ENCODE measurements around the gene DDIT3. TPM values are rescaled to one million over a fixed set of nuclear protein-coding genes. Genes with fewer than 3 reads are reported as not detected.

DDIT3 gene
- total RNA-seq, 2 donors from 2014 or later: 9.9 to 12.4 TPM

- peaks cover 19% of the 10 kb centered on the region for H3K36me3 ChIP-seq (ENCODE audit: control insufficient read depth, insufficient read depth, low read length)
- H3K27me3 ChIP-seq (ENCODE audit: control insufficient read depth, insufficient read depth, low read length, poor library complexity, severe bottlenecking): no peaks in the 10 kb centered on the region
- peak; percentile 70 for DNase-seq
- no peak overlapping the region for H3K4me3 ChIP-seq (ENCODE audit: low read length)
- no peaks in the 10 kb centered on the region for H3K4me1 ChIP-seq (ENCODE audit: control insufficient read depth, insufficient read depth, low read length)
- TF ChIP-seq, protein P1, sequence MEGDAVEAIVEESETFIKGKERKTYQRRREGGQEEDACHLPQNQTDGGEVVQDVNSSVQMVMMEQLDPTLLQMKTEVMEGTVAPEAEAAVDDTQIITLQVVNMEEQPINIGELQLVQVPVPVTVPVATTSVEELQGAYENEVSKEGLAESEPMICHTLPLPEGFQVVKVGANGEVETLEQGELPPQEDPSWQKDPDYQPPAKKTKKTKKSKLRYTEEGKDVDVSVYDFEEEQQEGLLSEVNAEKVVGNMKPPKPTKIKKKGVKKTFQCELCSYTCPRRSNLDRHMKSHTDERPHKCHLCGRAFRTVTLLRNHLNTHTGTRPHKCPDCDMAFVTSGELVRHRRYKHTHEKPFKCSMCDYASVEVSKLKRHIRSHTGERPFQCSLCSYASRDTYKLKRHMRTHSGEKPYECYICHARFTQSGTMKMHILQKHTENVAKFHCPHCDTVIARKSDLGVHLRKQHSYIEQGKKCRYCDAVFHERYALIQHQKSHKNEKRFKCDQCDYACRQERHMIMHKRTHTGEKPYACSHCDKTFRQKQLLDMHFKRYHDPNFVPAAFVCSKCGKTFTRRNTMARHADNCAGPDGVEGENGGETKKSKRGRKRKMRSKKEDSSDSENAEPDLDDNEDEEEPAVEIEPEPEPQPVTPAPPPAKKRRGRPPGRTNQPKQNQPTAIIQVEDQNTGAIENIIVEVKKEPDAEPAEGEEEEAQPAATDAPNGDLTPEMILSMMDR (conservative IDR thresholded peaks at IDR 0.05): no peak
- Mint-ChIP-seq H3K27ac (peak overlapping the region; percentile 64), H3K36me3 (ENCODE audit: low read depth) (peaks cover 20% of the 10 kb centered on the region), H3K4me3 (no peak overlapping the region), H3K27me3 (ENCODE audit: insufficient read depth) (no peaks in the 10 kb centered on the region), H3K4me1 (peaks cover 23% of the 10 kb centered on the region), H3K9me3 (no peaks in the 10 kb centered on the region)
- H3K9ac ChIP-seq (ENCODE audit: extremely low read depth, low read length, poor library complexity, severe bottlenecking): peak overlapping the region; percentile 51
- no peaks in the 10 kb centered on the region for H3K9me3 ChIP-seq (ENCODE audit: control insufficient read depth, low read length)
- H3K27ac ChIP-seq (ENCODE audit: low read depth, low read length): peak overlapping the region; percentile 19
Measured at GRCh38 chr12:57485695-57486094, 34.6 kb downstream of the DDIT3 start.

- Mint-ChIP-seq H3K9me3 (no peaks in the 10 kb centered on the region), H3K27me3 (ENCODE audit: insufficient read depth) (peaks cover 9% of the 10 kb centered on the region), H3K4me1 (peaks cover 17% of the 10 kb centered on the region), H3K4me3 (no peak overlapping the region), H3K36me3 (ENCODE audit: low read depth) (no peaks in the 10 kb centered on the region), H3K27ac (peak overlapping the region; percentile 5)
- DNase-seq: no peak
- H3K4me3 ChIP-seq (ENCODE audit: low read length): no peak overlapping the region
- H3K27me3 ChIP-seq (ENCODE audit: control insufficient read depth, insufficient read depth, low read length, poor library complexity, severe bottlenecking): no peaks in the 10 kb centered on the region
- no peak overlapping the region for H3K27ac ChIP-seq (ENCODE audit: low read depth, low read length)
- 80 to 82% methylated on average over 3 to 5 of the region's 5 CpGs for WGBS, 2 experiments (ENCODE audit: insufficient coverage in 1 of 2, insufficient read length in 1 of 2)
- no peaks in the 10 kb centered on the region for H3K36me3 ChIP-seq (ENCODE audit: control insufficient read depth, insufficient read depth, low read length)
- TF ChIP-seq, protein P1 (conservative IDR thresholded peaks at IDR 0.05): no peak
- H3K9ac ChIP-seq (ENCODE audit: extremely low read depth, low read length, poor library complexity, severe bottlenecking): no peak overlapping the region
- H3K9me3 ChIP-seq (ENCODE audit: control insufficient read depth, low read length): no peaks in the 10 kb centered on the region
- no peaks in the 10 kb centered on the region for H3K4me1 ChIP-seq (ENCODE audit: control insufficient read depth, insufficient read depth, low read length)
Measured at GRCh38 chr12:57483466-57483865, 36.8 kb downstream of the DDIT3 start.

- H3K27me3 Mint-ChIP-seq (ENCODE audit: insufficient read depth): peaks cover 23% of the 10 kb centered on the region
- no peak overlapping the region for H3K4me3 Mint-ChIP-seq
- TF ChIP-seq, protein P1 (conservative IDR thresholded peaks at IDR 0.05): no peak
- H3K9me3 ChIP-seq (ENCODE audit: control insufficient read depth, low read length): no peaks in the 10 kb centered on the region
- H3K4me3 ChIP-seq (ENCODE audit: low read length): no peak overlapping the region
- no peak overlapping the region for H3K27ac ChIP-seq (ENCODE audit: low read depth, low read length)
- no peaks in the 10 kb centered on the region for H3K4me1 ChIP-seq (ENCODE audit: control insufficient read depth, insufficient read depth, low read length)
- H3K27me3 ChIP-seq (ENCODE audit: control insufficient read depth, insufficient read depth, low read length, poor library complexity, severe bottlenecking): peaks cover 8% of the 10 kb centered on the region
- H3K9me3 Mint-ChIP-seq: no peaks in the 10 kb centered on the region
- H3K27ac Mint-ChIP-seq: no peak overlapping the region
- H3K9ac ChIP-seq (ENCODE audit: extremely low read depth, low read length, poor library complexity, severe bottlenecking): no peak overlapping the region
- 89% methylated on average over 1 of the region's 1 CpG; no CpG with 5 or more reads in 1 of the 2 experiments for WGBS, 2 experiments (ENCODE audit: insufficient coverage in 1 of 2, insufficient read length in 1 of 2)
- H3K4me1 Mint-ChIP-seq: peaks cover 29% of the 10 kb centered on the region
- H3K36me3 Mint-ChIP-seq (ENCODE audit: low read depth): no peaks in the 10 kb centered on the region
- no peaks in the 10 kb centered on the region for H3K36me3 ChIP-seq (ENCODE audit: control insufficient read depth, insufficient read depth, low read length)
- no peak for DNase-seq
Measured at GRCh38 chr12:57481671-57482070, 38.6 kb downstream of the DDIT3 start.

Measured in endodermal cell (in vitro differentiated cells).